ENCODE measurements around the gene BAZ2B.

DNA sequence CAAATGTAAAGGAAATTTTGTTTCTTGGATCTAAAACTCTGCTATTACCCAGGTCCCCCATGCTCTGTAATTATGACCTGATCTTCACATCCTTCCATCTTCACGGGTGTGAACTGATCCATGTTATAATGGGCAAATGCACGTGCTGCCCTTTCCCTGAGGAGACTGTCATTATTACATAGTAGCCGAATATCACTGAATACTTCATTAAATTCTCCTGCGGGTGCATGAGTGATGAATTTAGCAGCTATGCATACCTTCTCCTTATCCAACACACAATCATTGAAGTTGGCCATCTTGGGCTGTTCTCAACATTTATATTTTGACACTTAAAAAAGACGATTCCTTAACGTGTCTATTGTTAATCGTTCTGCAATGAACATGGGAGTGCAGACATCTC lies 153.4 kb downstream of the BAZ2B start:
- TF ChIP-seq, protein P1, sequence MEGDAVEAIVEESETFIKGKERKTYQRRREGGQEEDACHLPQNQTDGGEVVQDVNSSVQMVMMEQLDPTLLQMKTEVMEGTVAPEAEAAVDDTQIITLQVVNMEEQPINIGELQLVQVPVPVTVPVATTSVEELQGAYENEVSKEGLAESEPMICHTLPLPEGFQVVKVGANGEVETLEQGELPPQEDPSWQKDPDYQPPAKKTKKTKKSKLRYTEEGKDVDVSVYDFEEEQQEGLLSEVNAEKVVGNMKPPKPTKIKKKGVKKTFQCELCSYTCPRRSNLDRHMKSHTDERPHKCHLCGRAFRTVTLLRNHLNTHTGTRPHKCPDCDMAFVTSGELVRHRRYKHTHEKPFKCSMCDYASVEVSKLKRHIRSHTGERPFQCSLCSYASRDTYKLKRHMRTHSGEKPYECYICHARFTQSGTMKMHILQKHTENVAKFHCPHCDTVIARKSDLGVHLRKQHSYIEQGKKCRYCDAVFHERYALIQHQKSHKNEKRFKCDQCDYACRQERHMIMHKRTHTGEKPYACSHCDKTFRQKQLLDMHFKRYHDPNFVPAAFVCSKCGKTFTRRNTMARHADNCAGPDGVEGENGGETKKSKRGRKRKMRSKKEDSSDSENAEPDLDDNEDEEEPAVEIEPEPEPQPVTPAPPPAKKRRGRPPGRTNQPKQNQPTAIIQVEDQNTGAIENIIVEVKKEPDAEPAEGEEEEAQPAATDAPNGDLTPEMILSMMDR (IDR thresholded peaks at IDR 0.05): no peak
- TF ChIP-seq POLR2A (IDR thresholded peaks at IDR 0.05): no peak

Measured in lower leg skin (tissue), 3 donors.